Measurements from ENCODE around the gene GRID1. TPM values are rescaled to one million over a fixed set of nuclear protein-coding genes. Genes with fewer than 3 reads are reported as not detected.

GRID1 gene
- total RNA-seq, 1 experiment from 2014 or later, result 0.37 TPM

DNA sequence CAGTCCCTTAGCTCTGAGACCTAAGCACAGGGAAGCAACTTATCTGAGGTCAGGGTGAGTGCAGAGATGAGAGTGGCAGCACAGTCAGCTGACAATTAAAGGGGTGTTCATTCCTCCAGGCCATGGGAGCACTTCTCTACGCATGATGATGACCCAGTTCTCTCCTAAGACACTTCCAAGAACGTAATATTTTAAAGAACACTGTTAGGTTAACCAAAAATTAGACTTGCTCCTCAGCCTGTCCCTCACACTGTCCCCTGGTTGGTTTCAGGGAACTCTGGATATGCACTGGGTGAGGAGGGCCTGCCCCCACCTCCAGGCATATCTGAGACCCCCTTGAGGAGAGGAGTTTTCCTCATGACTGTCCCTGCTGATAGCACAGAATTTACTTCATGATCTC is 767.5 kb downstream of the GRID1 start:
- no peaks in the 10 kb centered on the region for H3K9me3 Mint-ChIP-seq
- ATAC-seq, result no peak
- no peak for DNase-seq (ENCODE audit: low spot score)
- ChIA-PET CTCF (no interaction called here), POLR2A (no interaction called here)
- no peaks in the 10 kb centered on the region for H3K4me1 Mint-ChIP-seq
- no peaks in the 10 kb centered on the region for H3K27me3 Mint-ChIP-seq (ENCODE audit: low read depth)
- no peak overlapping the region for H3K4me3 Mint-ChIP-seq
- no peak for TF ChIP-seq ZNF263 (CRISPR knock-in tag; IDR thresholded peaks at IDR 0.05; ENCODE audit: low read depth)
- TF ChIP-seq, protein P1, sequence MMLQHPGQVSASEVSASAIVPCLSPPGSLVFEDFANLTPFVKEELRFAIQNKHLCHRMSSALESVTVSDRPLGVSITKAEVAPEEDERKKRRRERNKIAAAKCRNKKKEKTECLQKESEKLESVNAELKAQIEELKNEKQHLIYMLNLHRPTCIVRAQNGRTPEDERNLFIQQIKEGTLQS (CRISPR knock-in tag; conservative IDR thresholded peaks at IDR 0.05), result no peak
- TF ChIP-seq GRHL2 (CRISPR knock-in tag; IDR thresholded peaks at IDR 0.05; ENCODE audit: insufficient replicate concordance, severe bottlenecking), result no peak
- TF ChIP-seq ZNF121 (CRISPR knock-in tag; IDR thresholded peaks at IDR 0.05), result no peak
- no peak for TF ChIP-seq PRRX2 (CRISPR knock-in tag; IDR thresholded peaks at IDR 0.05)
- no peak for TF ChIP-seq CBFB (CRISPR knock-in tag; IDR thresholded peaks at IDR 0.05; ENCODE audit: low read depth)
- TF ChIP-seq, protein P2, sequence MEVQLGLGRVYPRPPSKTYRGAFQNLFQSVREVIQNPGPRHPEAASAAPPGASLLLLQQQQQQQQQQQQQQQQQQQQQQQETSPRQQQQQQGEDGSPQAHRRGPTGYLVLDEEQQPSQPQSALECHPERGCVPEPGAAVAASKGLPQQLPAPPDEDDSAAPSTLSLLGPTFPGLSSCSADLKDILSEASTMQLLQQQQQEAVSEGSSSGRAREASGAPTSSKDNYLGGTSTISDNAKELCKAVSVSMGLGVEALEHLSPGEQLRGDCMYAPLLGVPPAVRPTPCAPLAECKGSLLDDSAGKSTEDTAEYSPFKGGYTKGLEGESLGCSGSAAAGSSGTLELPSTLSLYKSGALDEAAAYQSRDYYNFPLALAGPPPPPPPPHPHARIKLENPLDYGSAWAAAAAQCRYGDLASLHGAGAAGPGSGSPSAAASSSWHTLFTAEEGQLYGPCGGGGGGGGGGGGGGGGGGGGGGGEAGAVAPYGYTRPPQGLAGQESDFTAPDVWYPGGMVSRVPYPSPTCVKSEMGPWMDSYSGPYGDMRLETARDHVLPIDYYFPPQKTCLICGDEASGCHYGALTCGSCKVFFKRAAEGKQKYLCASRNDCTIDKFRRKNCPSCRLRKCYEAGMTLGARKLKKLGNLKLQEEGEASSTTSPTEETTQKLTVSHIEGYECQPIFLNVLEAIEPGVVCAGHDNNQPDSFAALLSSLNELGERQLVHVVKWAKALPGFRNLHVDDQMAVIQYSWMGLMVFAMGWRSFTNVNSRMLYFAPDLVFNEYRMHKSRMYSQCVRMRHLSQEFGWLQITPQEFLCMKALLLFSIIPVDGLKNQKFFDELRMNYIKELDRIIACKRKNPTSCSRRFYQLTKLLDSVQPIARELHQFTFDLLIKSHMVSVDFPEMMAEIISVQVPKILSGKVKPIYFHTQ (CRISPR knock-in tag; IDR thresholded peaks at IDR 0.05), result no peak
- TF ChIP-seq NFE2L1 (CRISPR knock-in tag; IDR thresholded peaks at IDR 0.05), result no peak
- no peak for TF ChIP-seq OVOL2 (CRISPR knock-in tag; IDR thresholded peaks at IDR 0.05; ENCODE audit: borderline replicate concordance)
- TF ChIP-seq TEAD1 (CRISPR knock-in tag; IDR thresholded peaks at IDR 0.05), result no peak
- TF ChIP-seq TP53 (CRISPR knock-in tag; IDR thresholded peaks at IDR 0.05), result no peak
- no peak for TF ChIP-seq ZBTB21 (CRISPR knock-in tag; IDR thresholded peaks at IDR 0.05; ENCODE audit: borderline replicate concordance)
- TF ChIP-seq ZNF138 (CRISPR knock-in tag; conservative IDR thresholded peaks at IDR 0.05), result no peak
- no peak for TF ChIP-seq ZSCAN18 (CRISPR knock-in tag; IDR thresholded peaks at IDR 0.05)
- no peak for TF ChIP-seq MYBL2 (CRISPR knock-in tag; IDR thresholded peaks at IDR 0.05)
- TF ChIP-seq, protein P3, sequence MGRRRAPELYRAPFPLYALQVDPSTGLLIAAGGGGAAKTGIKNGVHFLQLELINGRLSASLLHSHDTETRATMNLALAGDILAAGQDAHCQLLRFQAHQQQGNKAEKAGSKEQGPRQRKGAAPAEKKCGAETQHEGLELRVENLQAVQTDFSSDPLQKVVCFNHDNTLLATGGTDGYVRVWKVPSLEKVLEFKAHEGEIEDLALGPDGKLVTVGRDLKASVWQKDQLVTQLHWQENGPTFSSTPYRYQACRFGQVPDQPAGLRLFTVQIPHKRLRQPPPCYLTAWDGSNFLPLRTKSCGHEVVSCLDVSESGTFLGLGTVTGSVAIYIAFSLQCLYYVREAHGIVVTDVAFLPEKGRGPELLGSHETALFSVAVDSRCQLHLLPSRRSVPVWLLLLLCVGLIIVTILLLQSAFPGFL (CRISPR knock-in tag; IDR thresholded peaks at IDR 0.05; ENCODE audit: borderline replicate concordance), result no peak
- TF ChIP-seq ZBTB43 (CRISPR knock-in tag; IDR thresholded peaks at IDR 0.05), result no peak
- TF ChIP-seq CTCF (IDR thresholded peaks at IDR 0.05), result no peak
- H3K36me3 Mint-ChIP-seq, result no peaks in the 10 kb centered on the region
- H3K27ac Mint-ChIP-seq, result no peak overlapping the region

DNA sequence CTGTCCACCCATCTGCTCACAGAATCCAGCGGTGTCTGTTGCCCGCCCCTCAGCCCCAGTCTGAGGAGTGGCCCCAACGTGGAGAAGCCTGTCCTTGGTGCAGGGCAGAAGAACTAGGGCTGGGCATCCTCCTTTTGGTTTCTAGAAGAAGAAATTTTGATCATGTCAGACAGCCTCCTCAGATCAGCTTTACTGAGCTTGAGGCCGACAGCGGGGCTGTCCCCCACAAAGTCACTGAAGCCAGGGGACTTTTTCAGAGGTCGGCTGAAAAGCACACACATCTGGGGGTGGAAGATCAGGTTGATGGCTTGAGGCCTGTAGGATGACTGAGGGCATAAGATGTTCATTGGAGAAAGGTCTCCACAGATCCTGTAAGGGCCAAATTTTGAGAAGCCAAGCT is 767.9 kb downstream of the GRID1 start:
- ATAC-seq (no peak), DNase-seq (ENCODE audit: low spot score) (no peak)
- H3K27ac Mint-ChIP-seq, result no peak overlapping the region
- no peak overlapping the region for H3K4me3 Mint-ChIP-seq
- H3K4me1 Mint-ChIP-seq, result no peaks in the 10 kb centered on the region
- TF ChIP-seq RORB (CRISPR knock-in tag; IDR thresholded peaks at IDR 0.05), result no peak
- no peak for TF ChIP-seq ZNF416 (CRISPR knock-in tag; IDR thresholded peaks at IDR 0.05)
- no peak for TF ChIP-seq SMAD4 (CRISPR knock-in tag; IDR thresholded peaks at IDR 0.05)
- no peak for TF ChIP-seq KAT7 (CRISPR knock-in tag; IDR thresholded peaks at IDR 0.05; ENCODE audit: borderline replicate concordance)
- TF ChIP-seq TP53 (CRISPR knock-in tag; IDR thresholded peaks at IDR 0.05), result no peak
- H3K36me3 Mint-ChIP-seq, result no peaks in the 10 kb centered on the region
- ChIA-PET CTCF (no interaction called here), POLR2A (no interaction called here)
- H3K9me3 Mint-ChIP-seq, result no peaks in the 10 kb centered on the region
- H3K27me3 Mint-ChIP-seq (ENCODE audit: low read depth), result no peaks in the 10 kb centered on the region

Data from WTC11 (cell line).